Osteoblast (primary cell): ENCODE results near the gene RBPJL. TPM values are rescaled to one million over a fixed set of nuclear protein-coding genes. Genes with fewer than 3 reads are reported as not detected.

Source experiments
- DNase-seq: peaks from one replicate; pipeline ENCODE4 v3.0.0; 2011; ENCODE audit warnings: low spot score, mixed read lengths; ENCODE audit not compliant: insufficient read length; ENCODE audit errors: missing footprints
- H2AFZ ChIP-seq: 2 replicates; pipeline ENCODE4 v1.6.0; 2011; ENCODE audit warnings: mild to moderate bottlenecking, low read length
- H3K27ac ChIP-seq: 2 replicates; pipeline ENCODE4 v1.5.1; 2011; ENCODE audit warnings: mild to moderate bottlenecking, low read depth, low read length, moderate library complexity
- H3K27me3 ChIP-seq: 2 replicates; pipeline ENCODE4 v1.6.0; 2012; ENCODE audit warnings: mild to moderate bottlenecking, control low read depth, inconsistent platforms, low read length, moderate library complexity; ENCODE audit not compliant: insufficient read depth
- H3K36me3 ChIP-seq: 2 replicates; pipeline ENCODE4 v1.5.1; 2011; ENCODE audit warnings: mild to moderate bottlenecking, low read length, control low read depth, moderate library complexity; ENCODE audit not compliant: insufficient read depth
- H3K4me1 ChIP-seq: 2 replicates; pipeline ENCODE4 v1.5.1; 2011; ENCODE audit warnings: mild to moderate bottlenecking, low read length, control low read depth, moderate library complexity; ENCODE audit not compliant: insufficient read depth
- H3K4me2 ChIP-seq: 2 replicates; pipeline ENCODE4 v1.6.0; 2011; ENCODE audit warnings: mild to moderate bottlenecking, low read length; ENCODE audit not compliant: insufficient read depth
- H3K4me3 ChIP-seq: fragments of 200-600 bp; sonication (generic); 3 replicates; pipeline ENCODE4 v1.5.1; 2012; ENCODE audit warnings: mild to moderate bottlenecking, low read length, inconsistent platforms; ENCODE audit not compliant: insufficient read depth
- H3K79me2 ChIP-seq: 2 replicates; pipeline ENCODE4 v1.6.0; 2012; ENCODE audit warnings: mild to moderate bottlenecking, low read length, control low read depth, inconsistent platforms; ENCODE audit not compliant: insufficient read depth
- H3K9me3 ChIP-seq: 2 replicates; pipeline ENCODE4 v1.5.1; 2011; ENCODE audit warnings: low read depth, low read length, control low read depth
- H4K20me1 ChIP-seq: 2 replicates; pipeline ENCODE4 v1.6.0; 2012; ENCODE audit warnings: mild to moderate bottlenecking, low read length, control low read depth; ENCODE audit not compliant: insufficient read depth
- total RNA-seq: library from RNA; depleted of rRNA; stranded (reverse); fragments of >200 nt; gene quantifications from 2 replicates; pipeline ENCODE4 v1.2.3, GENCODE V29; 2012
- TF ChIP-seq, protein P1 (sequence below): IDR thresholded peaks from 2 replicates; pipeline ENCODE4 v1.5.1; 2011; ENCODE audit warnings: mild to moderate bottlenecking, low read depth, low read length, moderate library complexity; ENCODE audit errors: extremely low read depth

Gene RBPJL
- total RNA-seq, 1 donor, result not detected

DNA sequence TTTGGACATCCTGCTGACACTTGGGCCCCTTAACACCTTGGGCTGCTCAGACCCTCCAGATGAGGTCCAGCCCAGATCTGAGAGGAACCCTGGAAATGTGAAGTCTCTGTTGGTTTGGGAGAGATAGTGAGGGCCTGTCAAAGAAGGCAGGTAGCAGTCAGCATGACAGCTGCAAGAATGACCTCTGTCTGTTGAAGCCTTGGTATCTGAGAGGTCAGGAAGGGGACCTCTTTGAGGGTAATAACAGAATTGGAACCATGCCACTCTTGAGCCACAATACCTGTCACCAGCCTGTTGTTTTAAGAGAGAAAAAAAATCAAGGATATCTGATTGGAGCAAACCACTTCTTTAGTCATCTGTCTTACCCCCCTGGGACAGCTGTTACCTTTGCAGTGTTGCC lies 60.5 kb downstream of the RBPJL start:
- no peaks in the 10 kb centered on the region for H3K27me3 ChIP-seq
- H4K20me1 ChIP-seq, result peaks cover 5% of the 10 kb centered on the region
- H3K9me3 ChIP-seq, result no peaks in the 10 kb centered on the region
- H3K36me3 ChIP-seq, result peaks cover 23% of the 10 kb centered on the region
- peaks cover 25% of the 10 kb centered on the region for H3K79me2 ChIP-seq
- H3K4me2 ChIP-seq, result no peak overlapping the region
- H2AFZ ChIP-seq, result no peak overlapping the region
- H3K27ac ChIP-seq, result no peak overlapping the region
- DNase-seq, result no peak
- H3K4me3 ChIP-seq, result no peak overlapping the region
- H3K4me1 ChIP-seq, result peaks cover 10% of the 10 kb centered on the region
- TF ChIP-seq, protein P1, sequence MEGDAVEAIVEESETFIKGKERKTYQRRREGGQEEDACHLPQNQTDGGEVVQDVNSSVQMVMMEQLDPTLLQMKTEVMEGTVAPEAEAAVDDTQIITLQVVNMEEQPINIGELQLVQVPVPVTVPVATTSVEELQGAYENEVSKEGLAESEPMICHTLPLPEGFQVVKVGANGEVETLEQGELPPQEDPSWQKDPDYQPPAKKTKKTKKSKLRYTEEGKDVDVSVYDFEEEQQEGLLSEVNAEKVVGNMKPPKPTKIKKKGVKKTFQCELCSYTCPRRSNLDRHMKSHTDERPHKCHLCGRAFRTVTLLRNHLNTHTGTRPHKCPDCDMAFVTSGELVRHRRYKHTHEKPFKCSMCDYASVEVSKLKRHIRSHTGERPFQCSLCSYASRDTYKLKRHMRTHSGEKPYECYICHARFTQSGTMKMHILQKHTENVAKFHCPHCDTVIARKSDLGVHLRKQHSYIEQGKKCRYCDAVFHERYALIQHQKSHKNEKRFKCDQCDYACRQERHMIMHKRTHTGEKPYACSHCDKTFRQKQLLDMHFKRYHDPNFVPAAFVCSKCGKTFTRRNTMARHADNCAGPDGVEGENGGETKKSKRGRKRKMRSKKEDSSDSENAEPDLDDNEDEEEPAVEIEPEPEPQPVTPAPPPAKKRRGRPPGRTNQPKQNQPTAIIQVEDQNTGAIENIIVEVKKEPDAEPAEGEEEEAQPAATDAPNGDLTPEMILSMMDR, result no peak

Other genes starting within 250 kb of the RBPJL start
- 0.59 and 1.1 TPM in 2 replicates for gene KCNS1, start 205.7 kb upstream of the RBPJL start, total RNA-seq
- not detected in 2 replicates for gene WFDC5, start 191.7 kb upstream of the RBPJL start, total RNA-seq
- not detected in 2 replicates for gene WFDC12, start 182.4 kb upstream of the RBPJL start, total RNA-seq
- not detected in 2 replicates for gene PI3, start 131.9 kb upstream of the RBPJL start, total RNA-seq
- not detected in 2 replicates for gene SEMG1, start 99.8 kb upstream of the RBPJL start, total RNA-seq
- gene SEMG2, start 85.5 kb upstream of the RBPJL start, total RNA-seq, result not detected in 2 replicates
- gene SLPI, start 52.3 kb upstream of the RBPJL start, total RNA-seq, result 1.4 and 2.1 TPM in 2 replicates
- under 0.01 TPM in 1 of 2 replicates, not detected in the other for gene MATN4, start 1.5 kb downstream of the RBPJL start, total RNA-seq
- gene SDC4, start 41.6 kb downstream of the RBPJL start, total RNA-seq, result 182 and 267 TPM in 2 replicates
- gene SYS1, start 56.3 kb downstream of the RBPJL start, total RNA-seq, result 26.5 and 31.8 TPM in 2 replicates
- gene TP53TG5, start 71.5 kb downstream of the RBPJL start, total RNA-seq, result not detected in 2 replicates
- 8.7 and 13.0 TPM in 2 replicates for gene DBNDD2, start 101.4 kb downstream of the RBPJL start, total RNA-seq
- 52.8 and 56.6 TPM in 2 replicates for gene PIGT, start 109.3 kb downstream of the RBPJL start, total RNA-seq
- gene WFDC2, start 162.9 kb downstream of the RBPJL start, total RNA-seq, result not detected in 2 replicates
- gene SPINT3, start 208.8 kb downstream of the RBPJL start, total RNA-seq, result not detected in 2 replicates
- gene WFDC6, start 232.6 kb downstream of the RBPJL start, total RNA-seq, result not detected in 2 replicates
- not detected in 2 replicates for gene EPPIN, start 240.6 kb downstream of the RBPJL start, total RNA-seq